ENCODE measurements around the gene UBE2F. TPM values are rescaled to one million over a fixed set of nuclear protein-coding genes. Genes with fewer than 3 reads are reported as not detected.
"Not testable (repeated sequence)": the region's sequence is repeated elsewhere in the genome, so short reads cannot be mapped to it uniquely, and the experiment has no call there.

Gene UBE2F
- total and polyA plus RNA-seq, 9 of the 15 experiments (the other 6 are each of a cell fraction or from before 2014, with no cell fraction given), result 18.1 to 88.1 (median 53.0) TPM

DNA sequence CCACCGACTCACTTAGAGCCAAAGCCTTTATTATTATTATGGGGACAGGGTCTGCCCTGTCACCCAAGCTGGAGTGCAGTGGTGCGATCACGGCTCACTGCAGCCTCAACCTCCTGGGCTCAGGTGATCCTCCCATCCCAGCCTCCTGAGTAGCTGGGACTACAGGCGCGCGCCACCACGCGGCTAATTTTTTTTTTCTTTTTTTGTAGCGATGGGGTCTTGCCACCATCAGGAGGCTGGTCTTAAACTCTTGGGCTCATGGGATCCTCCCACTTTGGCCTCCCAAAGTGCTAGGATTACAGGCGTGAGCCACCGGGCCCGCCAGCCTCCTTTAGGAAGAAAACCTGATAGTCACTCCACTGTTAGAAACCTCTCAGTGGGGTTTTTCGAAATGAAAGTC, 970 bp upstream of the UBE2F start:
- peaks cover 37 to 41% of the 10 kb centered on the region in 2 experiments for H3K4me1 ChIP-seq (replicated peaks in 1 of 2; ENCODE audit: control insufficient read depth in 2 of 2, insufficient read depth in 2 of 2, low read length in 2 of 2)
- DNase-seq (ENCODE audit: extremely low read depth in 1 of 4, low spot score in 3 of 4); CTCF ChIA-PET (ENCODE audit: low intra/inter-chr PET ratio); ATAC-seq; FAIRE-seq; in situ Hi-C loops (cut with MboI); H3K27me3 ChIP-seq (ENCODE audit: control insufficient read depth in 2 of 2, insufficient read depth in 2 of 2, low read length in 2 of 2); BruUV-seq (replicated peaks); H3K9me1 ChIP-seq (ENCODE audit: control insufficient read depth, insufficient read depth, low read length): not testable (repeated sequence)
- peak overlapping the region; percentile 72; the same call in 1 of the 2 replicates for H3K4me2 ChIP-seq (ENCODE audit: insufficient read depth, low read length)
- WGBS (ENCODE audit: insufficient coverage, low coverage, missing lambda C conversion rate), result 63% methylated on average over 5 of the region's 13 CpGs
- peak overlapping the region; percentile 79; the same call in 1 of the 2 replicates for H3K4me3 ChIP-seq
- 0 out of 2 replicates have a peak overlapping the region, but pooled peaks have one; percentile 79 for H2AFZ ChIP-seq (ENCODE audit: low read depth, low read length)
- H4K20me1 ChIP-seq (replicated peaks; ENCODE audit: control insufficient read depth, insufficient read depth, low read length), result peaks cover 21% of the 10 kb centered on the region; the same call in 1 of the 2 replicates
- intact Hi-C loops (cut with micrococcal nuclease), result loop anchor here (1.0 kb wide), 2 partner anchors 24 to 43 kb away; no protein-coding TSS in a partner anchor
- H3K79me2 ChIP-seq (ENCODE audit: control insufficient read depth, insufficient read depth, low read length), result peaks cover 37% of the 10 kb centered on the region
- peaks cover 14% of the 10 kb centered on the region; the same call in 2 of the 3 replicates for H3K36me3 ChIP-seq (ENCODE audit: control insufficient read depth, insufficient read depth, low read length)
- POLR2A ChIA-PET, result interaction anchor here (2.0 kb wide), 1 partner anchor 25 kb away, joined by 6 read pairs; no protein-coding TSS in a partner anchor
- H3K9ac ChIP-seq (ENCODE audit: insufficient read depth in 1 of 2, low read depth in 2 of 2, low read length in 2 of 2), result peak overlapping the region; percentile 74 to 92; a peak in 3 of 4 replicates
- H3K27ac ChIP-seq (ENCODE audit: extremely low read depth, low read depth, low read length), result peak overlapping the region; percentile 98
- H3K9me3 ChIP-seq (replicated peaks; ENCODE audit: control insufficient read depth, insufficient read depth, low read depth, low read length), result peaks cover 18% of the 10 kb centered on the region
- TF ChIP-seq, protein P1, sequence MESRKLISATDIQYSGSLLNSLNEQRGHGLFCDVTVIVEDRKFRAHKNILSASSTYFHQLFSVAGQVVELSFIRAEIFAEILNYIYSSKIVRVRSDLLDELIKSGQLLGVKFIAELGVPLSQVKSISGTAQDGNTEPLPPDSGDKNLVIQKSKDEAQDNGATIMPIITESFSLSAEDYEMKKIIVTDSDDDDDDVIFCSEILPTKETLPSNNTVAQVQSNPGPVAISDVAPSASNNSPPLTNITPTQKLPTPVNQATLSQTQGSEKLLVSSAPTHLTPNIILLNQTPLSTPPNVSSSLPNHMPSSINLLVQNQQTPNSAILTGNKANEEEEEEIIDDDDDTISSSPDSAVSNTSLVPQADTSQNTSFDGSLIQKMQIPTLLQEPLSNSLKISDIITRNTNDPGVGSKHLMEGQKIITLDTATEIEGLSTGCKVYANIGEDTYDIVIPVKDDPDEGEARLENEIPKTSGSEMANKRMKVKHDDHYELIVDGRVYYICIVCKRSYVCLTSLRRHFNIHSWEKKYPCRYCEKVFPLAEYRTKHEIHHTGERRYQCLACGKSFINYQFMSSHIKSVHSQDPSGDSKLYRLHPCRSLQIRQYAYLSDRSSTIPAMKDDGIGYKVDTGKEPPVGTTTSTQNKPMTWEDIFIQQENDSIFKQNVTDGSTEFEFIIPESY (CRISPR knock-in tag; IDR thresholded peaks at IDR 0.05), result peak; percentile 89
- TF ChIP-seq, protein P2, sequence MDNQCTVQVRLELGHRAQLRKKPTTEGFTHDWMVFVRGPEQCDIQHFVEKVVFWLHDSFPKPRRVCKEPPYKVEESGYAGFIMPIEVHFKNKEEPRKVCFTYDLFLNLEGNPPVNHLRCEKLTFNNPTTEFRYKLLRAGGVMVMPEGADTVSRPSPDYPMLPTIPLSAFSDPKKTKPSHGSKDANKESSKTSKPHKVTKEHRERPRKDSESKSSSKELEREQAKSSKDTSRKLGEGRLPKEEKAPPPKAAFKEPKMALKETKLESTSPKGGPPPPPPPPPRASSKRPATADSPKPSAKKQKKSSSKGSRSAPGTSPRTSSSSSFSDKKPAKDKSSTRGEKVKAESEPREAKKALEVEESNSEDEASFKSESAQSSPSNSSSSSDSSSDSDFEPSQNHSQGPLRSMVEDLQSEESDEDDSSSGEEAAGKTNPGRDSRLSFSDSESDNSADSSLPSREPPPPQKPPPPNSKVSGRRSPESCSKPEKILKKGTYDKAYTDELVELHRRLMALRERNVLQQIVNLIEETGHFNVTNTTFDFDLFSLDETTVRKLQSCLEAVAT (IDR thresholded peaks at IDR 0.05), result peak in 1 of 2 experiments; percentile 86; a peak in 2 of 4 replicates

Measured in K562 (cell line).